Erythroblast (primary cell): ENCODE data around the gene ANKRD2.
"Not testable (repeated sequence)": the region's sequence is repeated elsewhere in the genome, so short reads cannot be mapped to it uniquely, and the experiment has no call there.

Source experiments
- GATA1 ChIP-seq: IDR thresholded peaks from 2 replicates; pipeline ENCODE4 v1.6.1; 2011; ENCODE audit warnings: low read depth, mild to moderate bottlenecking, control low read depth, low read length, moderate library complexity
- POLR2A ChIP-seq: IDR thresholded peaks from 2 replicates; pipeline ENCODE4 v1.6.1; 2011; ENCODE audit warnings: mild to moderate bottlenecking, low read length

GRCh38 chr10:97560731-97561381, 11.7 kb upstream of the ANKRD2 start:
- TF ChIP-seq POLR2A, GATA1: not testable (repeated sequence)
